Cardiac fibroblast (primary cell): ENCODE results near the gene PRRG3.

Source experiments
- DNase-seq, 2 donors: peaks; one replicate each; pipeline versions ENCODE4 v3.0.0 to v3.0.0-alpha.2; 2010; ENCODE audit warnings: low read depth in 2 of 2
- H3K4me3 ChIP-seq, 2 donors: replicated peaks in 1 of 2; 1 replicate in 1 of 2; 2 replicates in 1 of 2; pipeline ENCODE4 v1.5.1; 2011; ENCODE audit warnings: low read depth in 2 of 2, low read length in 2 of 2, mild to moderate bottlenecking in 2 of 2, moderate library complexity in 1 of 2
- TF ChIP-seq, protein P1 (sequence below): IDR thresholded peaks from one replicate; pipeline ENCODE4 v1.5.1; 2011; ENCODE audit warnings: low read depth, mild to moderate bottlenecking, low read length, inconsistent platforms

PRRG3 gene

DNA sequence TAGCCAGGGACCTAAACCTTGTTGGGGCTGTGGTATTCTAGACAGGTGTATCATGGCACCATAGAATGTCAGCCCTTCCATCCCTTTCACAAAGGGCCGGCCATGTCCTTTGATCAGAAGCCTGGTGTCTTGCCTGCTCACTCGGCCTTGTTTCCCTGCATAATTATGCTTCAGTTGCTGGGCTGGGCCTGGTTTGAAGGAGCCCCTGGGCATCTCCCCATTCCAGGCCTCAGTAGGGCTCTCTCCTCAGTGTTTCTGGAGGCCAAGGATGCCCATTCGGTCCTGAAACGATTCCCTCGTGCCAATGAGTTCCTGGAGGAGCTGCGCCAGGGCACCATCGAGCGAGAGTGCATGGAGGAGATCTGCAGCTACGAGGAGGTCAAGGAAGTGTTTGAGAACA lies 4.5 kb downstream of the PRRG3 start:
- H3K4me3 ChIP-seq = no peak overlapping the region
- TF ChIP-seq, protein P1, sequence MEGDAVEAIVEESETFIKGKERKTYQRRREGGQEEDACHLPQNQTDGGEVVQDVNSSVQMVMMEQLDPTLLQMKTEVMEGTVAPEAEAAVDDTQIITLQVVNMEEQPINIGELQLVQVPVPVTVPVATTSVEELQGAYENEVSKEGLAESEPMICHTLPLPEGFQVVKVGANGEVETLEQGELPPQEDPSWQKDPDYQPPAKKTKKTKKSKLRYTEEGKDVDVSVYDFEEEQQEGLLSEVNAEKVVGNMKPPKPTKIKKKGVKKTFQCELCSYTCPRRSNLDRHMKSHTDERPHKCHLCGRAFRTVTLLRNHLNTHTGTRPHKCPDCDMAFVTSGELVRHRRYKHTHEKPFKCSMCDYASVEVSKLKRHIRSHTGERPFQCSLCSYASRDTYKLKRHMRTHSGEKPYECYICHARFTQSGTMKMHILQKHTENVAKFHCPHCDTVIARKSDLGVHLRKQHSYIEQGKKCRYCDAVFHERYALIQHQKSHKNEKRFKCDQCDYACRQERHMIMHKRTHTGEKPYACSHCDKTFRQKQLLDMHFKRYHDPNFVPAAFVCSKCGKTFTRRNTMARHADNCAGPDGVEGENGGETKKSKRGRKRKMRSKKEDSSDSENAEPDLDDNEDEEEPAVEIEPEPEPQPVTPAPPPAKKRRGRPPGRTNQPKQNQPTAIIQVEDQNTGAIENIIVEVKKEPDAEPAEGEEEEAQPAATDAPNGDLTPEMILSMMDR = no peak
- no peak for DNase-seq

DNA sequence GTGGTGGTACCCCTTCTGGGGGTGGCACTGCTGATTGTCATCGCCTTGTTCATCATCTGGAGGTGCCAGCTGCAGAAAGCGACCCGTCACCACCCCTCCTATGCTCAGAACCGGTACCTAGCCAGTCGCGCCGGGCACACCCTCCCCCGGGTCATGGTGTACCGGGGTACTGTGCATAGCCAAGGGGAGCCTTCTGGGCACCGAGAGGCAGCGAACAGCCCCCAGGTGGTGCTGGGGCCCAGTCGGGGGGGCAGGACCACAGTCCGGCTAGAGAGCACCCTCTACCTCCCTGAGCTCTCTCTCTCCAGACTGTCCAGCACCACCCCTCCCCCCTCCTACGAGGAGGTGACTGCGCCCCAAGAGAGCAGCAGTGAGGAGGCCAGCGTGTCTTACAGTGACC lies 5.3 kb downstream of the PRRG3 start:
- TF ChIP-seq, protein P1 = no peak
- H3K4me3 ChIP-seq = no peak overlapping the region
- DNase-seq = no peak

DNA sequence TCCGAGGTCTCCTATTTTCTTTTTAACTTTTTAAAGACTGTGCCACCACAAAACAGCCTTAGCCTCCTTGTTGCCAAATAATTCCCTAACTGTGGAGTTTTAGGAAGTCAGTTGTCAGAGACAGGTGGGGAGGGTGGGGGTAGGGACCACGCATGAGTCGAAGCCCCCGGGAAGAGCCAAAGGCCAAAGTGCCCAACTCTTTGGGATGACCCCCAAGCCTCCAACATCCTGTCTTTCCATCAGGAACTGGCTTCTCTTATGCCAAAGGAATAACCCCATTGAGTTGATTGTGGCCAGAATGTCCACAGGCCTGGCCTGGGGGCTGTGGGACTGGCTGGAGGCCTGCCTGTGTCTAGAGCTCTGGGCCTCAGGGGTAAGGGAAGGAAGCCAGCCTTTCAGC lies 5.8 kb downstream of the PRRG3 start:
- H3K4me3 ChIP-seq = no peak overlapping the region
- TF ChIP-seq, protein P1 = no peak
- DNase-seq = no peak

DNA sequence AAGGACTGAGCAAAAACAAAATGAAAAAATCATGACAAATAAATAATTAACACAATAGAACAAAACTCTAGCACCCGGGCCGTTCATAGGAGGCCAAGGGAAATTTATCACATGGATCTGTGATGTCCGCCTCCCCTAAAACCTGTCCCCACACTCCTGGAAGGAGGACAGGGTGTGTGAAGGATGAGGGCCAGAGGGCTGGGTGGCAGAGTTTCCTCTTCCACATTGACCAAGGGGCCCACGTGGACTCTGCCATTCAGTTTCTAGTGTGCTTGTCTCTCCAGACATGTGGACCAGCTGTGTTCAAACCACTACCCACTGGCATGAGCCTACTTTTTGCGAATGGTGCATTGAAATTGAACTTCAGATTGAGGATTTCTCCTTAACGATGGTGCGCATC lies 6.3 kb downstream of the PRRG3 start:
- H3K4me3 ChIP-seq = no peak overlapping the region
- no peak for DNase-seq
- TF ChIP-seq, protein P1 = no peak

DNA sequence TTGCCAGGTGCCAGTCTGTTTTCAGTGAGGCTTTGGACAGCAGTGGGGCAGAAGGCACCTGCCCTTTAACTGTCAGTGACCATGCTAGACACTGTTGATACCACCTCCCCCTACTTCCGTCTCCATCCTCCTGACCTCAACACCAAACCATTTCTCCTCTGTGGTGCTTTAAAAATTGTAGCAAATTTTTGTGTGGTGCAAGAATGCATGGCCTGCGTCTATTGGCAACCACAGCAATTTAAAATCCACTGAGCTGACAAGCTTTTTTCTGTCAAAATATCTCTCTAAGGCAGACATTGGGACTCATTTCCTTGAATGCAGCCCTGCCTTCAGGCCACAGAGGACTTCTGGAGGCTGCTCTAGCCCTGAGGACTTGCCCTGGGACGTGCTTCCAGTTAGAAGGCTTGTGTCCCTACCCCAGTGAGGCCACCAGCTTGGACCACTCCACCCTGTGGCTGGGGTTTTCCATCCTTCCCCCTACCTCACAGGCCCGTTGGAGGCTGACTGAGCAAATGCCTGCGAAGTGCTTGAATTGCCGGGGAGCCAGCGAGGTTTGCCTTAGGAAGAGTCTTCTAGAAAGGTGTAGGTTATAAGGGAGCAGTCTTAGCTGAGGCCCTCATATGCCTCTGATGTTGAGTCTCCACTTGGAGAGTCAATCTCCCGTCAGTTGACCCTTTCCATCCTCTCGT lies 6.9 kb downstream of the PRRG3 start:
- TF ChIP-seq, protein P1 = no peak
- no peak for DNase-seq
- H3K4me3 ChIP-seq = no peak overlapping the region

DNA sequence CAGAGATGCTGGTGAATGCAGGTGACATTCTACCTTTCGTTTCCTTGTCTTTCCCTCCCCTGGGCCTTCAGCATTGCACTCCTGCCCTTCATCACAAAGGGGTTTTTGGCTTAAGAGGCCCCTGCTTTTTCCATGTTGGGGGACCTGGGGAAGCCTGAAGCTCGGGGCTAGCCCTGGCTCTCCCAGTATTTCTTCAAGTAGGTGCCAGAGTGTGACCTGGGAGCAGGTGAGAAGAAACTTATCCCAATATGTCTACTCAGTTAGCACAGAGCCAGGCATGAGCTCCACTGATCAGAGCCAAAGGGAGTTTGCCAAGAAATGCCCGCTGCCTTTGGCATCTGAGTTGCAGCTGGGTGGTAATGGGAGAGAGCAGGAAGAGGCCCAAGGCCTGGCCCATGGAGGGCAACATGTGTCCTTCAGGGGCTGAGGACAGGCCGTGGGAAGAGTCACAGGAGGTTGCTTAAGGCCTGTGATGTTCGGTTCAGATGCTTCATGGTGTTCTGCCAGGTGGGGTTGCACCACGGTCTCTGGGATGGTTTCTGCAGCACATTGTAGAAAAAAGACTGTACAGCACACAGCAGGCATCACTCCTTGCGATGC lies 7.6 kb downstream of the PRRG3 start:
- DNase-seq = no peak
- no peak overlapping the region for H3K4me3 ChIP-seq
- TF ChIP-seq, protein P1 = no peak

DNA sequence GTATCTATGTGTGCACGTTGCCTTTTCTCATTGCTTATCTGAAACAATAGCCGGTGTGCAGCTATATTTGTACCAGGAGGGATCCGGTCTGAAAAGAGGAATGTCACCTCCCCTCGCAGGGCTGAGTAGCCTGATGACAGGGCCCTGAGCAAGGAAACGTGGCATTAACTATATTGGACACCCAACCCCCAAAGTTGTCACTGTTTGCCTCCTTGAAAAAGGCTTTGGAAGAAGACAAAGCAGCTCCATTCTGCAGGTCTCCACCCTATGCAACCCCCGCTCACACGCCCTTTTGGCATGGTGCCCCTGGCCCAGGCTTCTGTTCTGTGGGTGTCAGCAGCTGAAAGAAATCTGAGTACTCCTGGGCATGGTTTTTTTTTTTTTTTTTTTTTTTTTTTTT lies 8.2 kb downstream of the PRRG3 start:
- DNase-seq = peak in 1 of 2 donors; percentile 20
- no peak overlapping the region for H3K4me3 ChIP-seq
- TF ChIP-seq, protein P1 = no peak
